ENCODE measurements around the gene IRX4.

The IRX4 gene

DNA sequence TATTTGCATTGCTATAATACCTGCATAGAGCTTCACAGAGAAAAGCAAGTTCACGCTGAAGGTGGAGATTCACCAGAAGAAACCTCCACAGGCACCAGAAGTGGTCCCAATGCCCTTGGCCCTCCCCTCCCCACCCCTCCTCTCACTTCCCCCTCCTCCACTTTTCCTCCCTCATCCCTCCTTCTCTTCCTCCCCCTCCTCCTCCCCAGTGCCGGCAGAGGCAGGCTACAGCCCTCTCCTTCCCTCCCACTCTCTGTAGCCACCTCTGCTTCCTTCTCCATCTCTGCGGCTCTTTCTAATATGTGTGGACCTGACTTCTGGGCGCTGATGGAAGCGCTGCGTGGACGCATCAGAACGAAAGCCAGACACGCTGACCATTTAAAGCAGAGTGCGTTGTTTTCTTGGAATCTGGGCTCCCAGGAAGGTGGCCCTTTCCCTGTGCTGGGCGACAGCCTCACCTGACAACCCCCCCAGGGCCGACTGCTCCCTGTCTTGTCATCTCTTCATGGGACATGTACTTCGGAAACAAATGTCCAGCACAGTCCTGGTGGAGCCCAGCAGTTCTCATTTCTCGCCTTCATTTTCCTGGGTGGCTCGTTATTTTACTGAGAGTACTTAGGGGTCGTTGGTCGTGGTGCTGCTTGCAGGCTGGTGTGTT is 52.0 kb downstream of the IRX4 start:
- in situ Hi-C loops (cut with MboI; ENCODE audit: low pct_unique_long_range_greater_than_20kb, low sequenced_read_pairs, unreplicated experiment): no loop called here
- TF ChIP-seq, protein P1, sequence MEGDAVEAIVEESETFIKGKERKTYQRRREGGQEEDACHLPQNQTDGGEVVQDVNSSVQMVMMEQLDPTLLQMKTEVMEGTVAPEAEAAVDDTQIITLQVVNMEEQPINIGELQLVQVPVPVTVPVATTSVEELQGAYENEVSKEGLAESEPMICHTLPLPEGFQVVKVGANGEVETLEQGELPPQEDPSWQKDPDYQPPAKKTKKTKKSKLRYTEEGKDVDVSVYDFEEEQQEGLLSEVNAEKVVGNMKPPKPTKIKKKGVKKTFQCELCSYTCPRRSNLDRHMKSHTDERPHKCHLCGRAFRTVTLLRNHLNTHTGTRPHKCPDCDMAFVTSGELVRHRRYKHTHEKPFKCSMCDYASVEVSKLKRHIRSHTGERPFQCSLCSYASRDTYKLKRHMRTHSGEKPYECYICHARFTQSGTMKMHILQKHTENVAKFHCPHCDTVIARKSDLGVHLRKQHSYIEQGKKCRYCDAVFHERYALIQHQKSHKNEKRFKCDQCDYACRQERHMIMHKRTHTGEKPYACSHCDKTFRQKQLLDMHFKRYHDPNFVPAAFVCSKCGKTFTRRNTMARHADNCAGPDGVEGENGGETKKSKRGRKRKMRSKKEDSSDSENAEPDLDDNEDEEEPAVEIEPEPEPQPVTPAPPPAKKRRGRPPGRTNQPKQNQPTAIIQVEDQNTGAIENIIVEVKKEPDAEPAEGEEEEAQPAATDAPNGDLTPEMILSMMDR (IDR thresholded peaks at IDR 0.05; ENCODE audit: extremely low read depth, insufficient read depth, missing control alignments): no peak
- DNase-seq (ENCODE audit: low spot score): no peak

DNA sequence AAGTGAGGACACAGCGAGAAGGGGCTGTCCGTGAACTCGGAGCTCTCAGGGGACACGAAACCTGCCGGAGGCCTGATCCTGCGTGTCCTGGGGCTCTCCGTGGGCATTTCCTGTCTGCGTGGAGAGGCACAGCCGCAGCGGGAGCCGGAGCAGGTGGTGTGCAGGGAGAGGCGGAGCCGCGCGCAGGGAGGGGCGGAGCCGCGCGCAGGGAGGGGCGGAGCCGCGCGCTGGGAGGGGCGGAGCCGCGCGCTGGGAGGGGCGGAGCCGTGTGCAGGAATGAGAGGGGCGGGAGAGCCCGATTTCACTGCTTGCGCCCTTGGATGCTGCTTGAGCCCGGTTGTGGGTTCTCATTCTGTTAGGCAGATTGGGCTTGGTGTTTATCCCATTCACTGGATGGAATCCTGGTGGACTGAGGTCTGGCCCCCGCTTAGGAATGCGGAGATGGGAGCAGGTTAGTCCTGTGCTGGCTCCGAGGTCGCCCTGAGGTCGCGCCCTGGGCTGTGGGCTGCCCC is 54.8 kb downstream of the IRX4 start:
- DNase-seq (ENCODE audit: low spot score): no peak
- in situ Hi-C loops (cut with MboI; ENCODE audit: low pct_unique_long_range_greater_than_20kb, low sequenced_read_pairs, unreplicated experiment): no loop called here
- TF ChIP-seq, protein P1 (IDR thresholded peaks at IDR 0.05; ENCODE audit: extremely low read depth, insufficient read depth, missing control alignments): no peak
